GM12891 (cell line): Measurements from ENCODE around the gene WDR17.

Experiments
- POLR2A ChIP-seq: IDR thresholded peaks from 2 replicates; pipeline ENCODE4 v1.6.1; 2011; ENCODE audit warnings: low read depth, low read length, control low read depth
- POLR2AphosphoS5 ChIP-seq: IDR thresholded peaks from 2 replicates; pipeline ENCODE4 v1.6.1; 2011; ENCODE audit warnings: low read depth, low read length, control low read depth

DNA sequence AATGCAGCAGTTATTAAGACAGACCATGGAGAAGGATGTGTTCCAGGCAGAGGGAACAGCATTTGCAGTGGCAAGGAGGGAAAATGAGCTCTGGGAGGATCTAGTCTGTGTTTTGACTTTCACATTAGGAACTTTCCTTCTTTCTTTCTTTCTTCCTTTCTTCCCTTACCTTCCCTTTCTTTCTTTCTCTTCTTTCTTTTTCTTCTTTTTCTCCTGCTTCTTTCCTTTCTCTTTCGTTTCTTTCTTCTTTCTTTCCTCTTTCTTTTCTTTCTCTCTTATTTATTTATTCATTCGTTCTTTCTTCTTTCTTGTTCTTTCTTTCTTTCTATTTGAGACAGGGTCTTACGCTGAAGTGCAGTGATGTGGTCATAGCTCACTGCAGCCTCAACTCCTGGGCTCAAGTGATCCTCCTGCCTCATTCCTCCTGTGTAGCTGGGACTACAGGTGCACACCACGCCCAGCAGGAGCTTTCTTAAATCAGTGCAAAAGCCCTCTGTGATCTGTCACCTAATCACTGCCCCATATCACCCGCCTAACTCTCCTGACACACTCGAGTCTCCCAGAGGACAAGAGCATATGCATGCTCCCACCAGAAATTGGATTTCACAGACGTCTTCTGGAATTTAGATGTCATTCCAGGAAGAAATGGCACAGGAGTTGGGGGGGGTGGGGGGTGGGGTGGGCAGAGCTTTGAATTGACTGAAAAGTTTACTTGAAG, 145.1 kb downstream of the WDR17 start:
- TF ChIP-seq POLR2A (no peak), POLR2AphosphoS5 (no peak)
